GM18519 (cell line): ENCODE results near the gene APC.
A peak's percentile ranks its signal among the peaks of the same experiment; 100 is the strongest.
"Not testable (repeated sequence)": the region's sequence is repeated elsewhere in the genome, so short reads cannot be mapped to it uniquely, and the experiment has no call there.

Experiments used
- ATAC-seq: cut with Tn5 transposase; IDR thresholded peaks from one replicate; pipeline ENCODE4 v1.9.1; 2021; ENCODE audit warnings: mild to moderate bottlenecking, moderate library complexity; ENCODE audit not compliant: unreplicated experiment, low FRiP score

Gene APC

DNA sequence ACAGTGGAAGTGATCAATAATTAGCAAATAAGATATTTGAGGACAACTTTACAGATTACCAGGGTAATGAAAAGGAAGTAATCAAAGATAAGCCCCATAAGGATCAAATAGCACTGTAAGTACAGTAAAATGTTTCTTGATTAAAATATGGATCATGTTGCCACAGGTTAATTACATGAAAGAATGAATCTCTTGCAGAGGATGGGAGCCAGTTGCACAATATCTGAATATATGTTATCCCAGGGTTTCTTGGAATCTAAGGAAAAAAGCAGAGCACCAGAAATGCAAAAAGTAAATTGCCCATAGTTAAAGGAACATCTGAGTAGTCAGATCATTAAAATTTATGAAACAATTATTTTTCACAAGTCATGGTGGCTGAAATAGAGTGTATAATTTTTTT is 109.6 kb downstream of the APC start:
- ATAC-seq = no peak

DNA sequence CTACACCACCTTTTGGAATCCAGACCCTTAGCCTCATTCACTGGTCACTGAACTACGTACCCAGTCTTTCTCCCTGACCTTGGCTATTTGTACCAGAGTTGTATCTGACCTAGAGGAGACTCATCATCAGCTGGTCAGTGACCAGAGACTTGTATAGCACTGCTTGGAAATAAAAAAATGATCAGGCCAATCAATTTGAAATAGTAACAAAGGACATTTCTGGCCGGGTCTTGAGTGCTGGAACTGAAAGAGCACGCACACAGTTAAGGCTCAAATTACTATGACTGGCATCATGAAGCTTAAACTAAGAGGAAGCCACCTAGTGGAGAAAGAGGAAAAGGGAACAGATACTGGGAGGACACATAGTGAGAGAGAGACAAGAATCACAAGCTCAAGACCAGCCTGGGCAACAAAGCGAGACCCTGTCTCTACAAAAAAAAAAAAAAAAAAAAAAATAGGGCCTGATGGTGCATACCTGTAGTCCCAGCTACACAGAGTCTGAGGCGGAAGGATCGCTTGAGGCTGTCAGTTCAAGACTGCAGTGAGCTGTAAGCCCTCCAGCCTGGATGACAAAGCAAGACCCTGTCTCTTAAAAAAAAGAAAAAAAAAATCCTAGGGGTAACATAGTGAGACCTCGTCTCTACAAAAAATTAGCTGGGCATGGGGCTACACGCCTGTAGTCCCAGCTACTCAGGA is 110.6 kb downstream of the APC start:
- peak; percentile 99 for ATAC-seq

DNA sequence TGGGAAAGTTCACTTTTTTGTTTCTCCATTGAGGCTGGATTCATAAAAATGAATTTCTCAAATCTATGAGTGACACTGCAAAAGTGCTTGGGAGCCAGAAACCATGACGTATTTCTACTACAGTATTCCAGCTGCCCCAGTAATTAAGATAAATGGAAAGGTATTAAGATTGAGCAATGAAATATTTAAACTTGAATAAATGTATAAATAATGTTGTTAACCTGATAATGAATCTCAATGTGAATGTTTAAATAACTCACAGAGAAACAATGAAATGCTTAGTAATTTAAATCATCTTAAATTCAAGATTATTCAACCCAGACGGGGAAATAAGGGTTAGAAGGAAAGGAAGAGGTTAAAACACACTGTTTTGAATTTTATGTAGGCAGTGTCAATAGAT is 112.2 kb downstream of the APC start:
- no peak for ATAC-seq

DNA sequence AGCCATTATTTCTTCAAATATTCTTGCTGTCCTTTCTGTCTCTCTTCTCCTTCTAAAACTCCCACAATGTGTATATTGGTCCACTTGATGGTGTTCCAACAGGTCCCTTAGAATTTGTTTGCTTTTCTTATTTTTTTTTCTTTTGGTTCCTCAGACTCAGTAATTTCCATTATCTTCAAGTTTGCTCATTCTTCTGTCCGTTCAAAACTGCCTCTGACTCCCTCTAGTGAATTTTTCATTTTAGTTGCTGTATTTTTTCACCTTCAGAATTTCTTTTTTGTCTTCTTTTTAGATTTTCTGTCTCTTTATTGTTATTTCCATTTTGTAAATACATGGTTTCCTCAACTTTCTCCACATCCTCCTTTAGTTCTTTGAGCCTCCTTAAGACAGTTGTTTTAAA is 117.0 kb downstream of the APC start:
- no peak for ATAC-seq

DNA sequence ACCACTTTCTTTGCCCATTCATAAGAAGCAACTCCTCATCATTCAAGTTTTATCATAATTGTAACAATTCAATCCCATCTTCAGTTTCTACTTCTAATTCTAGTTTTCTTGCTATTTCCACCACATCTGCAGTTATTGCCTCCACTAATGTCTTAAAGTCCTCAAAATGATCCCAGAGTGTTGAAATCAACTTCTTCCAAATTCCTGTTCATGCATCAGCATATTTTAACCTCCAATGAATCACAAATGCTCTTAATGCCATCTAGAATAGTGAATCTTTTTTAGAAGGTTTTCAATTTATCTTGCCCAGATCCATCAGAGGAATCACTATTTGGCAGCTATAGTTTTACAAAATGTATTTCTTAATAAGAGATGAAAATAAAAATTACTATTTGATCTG is 120.2 kb downstream of the APC start:
- ATAC-seq = no peak

DNA sequence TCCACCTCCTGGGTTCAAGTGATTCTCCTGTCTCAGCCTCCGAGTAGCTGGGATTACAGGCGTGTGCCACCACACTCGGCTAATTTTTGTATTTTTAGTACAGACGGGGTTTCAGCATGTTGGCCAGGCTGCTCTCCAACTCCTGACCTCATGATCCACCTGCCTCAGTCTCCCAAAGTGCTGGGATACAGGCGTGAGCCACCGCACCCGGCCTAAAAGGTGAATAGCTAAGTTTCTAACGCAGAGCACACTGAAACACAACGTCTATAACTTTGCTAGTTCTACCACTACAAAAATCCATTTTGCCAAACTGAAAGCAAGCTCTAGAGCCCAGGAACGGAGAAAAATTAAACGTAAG is 122.9 kb downstream of the APC start:
- ATAC-seq = not testable (repeated sequence)

DNA sequence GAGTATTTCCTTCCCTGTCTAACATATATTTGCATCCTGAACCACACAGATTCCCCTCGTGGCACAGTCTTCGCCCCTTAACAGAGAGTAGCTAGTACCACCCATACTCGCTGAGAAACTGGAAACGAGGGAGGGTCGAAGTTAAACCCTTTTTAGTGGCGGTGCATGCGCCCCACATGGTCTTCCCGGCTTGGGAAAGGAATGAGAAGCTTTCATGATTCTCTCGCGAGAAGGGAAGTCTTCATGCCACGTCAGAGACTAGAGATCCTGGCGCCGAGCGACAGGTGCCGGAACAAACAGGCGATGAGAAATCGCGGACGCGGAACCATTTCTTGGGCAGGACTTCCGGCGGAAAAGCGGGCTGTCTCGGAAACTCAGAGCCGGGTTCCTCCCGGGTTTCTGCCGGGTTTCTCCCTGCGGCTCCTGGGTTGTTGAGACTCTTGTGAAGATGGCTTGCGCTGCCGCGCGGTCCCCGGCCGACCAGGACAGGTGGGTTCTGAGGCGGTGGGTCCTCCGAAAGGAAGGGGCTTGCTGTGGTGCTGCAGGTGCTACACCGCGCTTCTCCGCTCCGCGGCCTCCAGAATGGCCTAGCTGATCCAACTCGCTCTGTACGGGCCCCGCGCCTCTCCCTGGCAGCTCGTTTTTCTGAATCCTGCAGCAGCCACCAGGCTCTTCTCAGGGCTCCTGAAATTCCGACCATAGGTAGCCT is 123.4 kb downstream of the APC start, which contains the start of gene SRP19:
TSS of gene SRP19 (plus strand) at position 359 of the 709 bp plus-strand sequence. CDS start at position 449, 90 bp downstream.
- ATAC-seq = peak; percentile 96

DNA sequence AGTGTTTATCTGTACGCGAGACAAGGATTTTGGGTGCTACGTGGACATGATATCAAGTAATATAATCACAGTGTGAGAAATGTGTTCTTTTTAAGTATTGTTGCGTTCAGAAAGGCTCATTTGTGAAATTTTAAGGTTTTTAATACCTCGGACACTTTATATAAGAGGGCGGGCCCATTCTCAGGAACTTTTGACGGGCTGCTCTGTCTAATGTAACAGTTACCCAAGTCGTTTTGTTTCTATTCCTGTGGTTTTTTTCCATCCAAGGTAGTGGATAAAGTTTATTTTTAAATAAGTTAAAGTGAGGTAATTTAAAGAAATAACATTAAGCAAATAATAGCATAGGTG is 123.9 kb downstream of the APC start:
- no peak for ATAC-seq

DNA sequence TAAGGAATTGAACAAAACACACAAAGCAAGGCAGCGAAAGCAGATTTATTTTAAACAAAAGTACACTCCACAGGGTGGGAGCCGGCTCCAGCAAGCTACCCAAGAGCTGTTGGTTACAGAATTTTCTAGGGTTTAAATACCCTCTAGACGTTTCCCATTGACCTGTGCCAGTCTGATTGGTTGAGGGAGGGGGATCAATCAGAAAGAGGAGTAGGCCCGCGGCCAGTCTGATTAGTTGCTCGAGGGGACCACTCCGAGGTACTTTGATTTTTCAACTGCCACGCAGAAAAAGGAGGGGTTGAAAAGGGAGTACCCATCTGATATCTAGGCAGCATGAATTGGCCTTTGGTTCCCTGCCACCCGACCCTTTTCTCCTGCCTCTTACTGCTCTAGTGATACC is 124.4 kb downstream of the APC start:
- no peak for ATAC-seq

DNA sequence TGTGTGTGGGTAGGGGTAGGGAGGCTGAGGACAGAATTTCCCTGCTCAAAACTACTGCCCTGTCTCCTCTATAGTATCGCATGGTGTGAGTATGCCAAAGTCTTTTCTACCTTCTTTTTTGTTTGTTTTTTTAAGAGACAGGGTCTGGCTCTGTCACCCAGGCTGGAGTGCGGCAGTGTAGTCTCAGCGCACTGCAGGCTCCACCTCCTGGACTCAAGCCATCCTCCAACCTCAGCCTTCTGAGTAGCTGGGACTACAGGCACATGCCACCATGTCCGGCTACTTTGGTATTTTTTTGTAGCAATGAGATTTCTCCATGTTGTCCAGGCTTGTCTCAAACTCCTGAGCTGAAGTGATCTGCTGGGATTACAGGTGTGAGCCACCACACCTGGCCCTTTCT is 125.9 kb downstream of the APC start:
- no peak for ATAC-seq

DNA sequence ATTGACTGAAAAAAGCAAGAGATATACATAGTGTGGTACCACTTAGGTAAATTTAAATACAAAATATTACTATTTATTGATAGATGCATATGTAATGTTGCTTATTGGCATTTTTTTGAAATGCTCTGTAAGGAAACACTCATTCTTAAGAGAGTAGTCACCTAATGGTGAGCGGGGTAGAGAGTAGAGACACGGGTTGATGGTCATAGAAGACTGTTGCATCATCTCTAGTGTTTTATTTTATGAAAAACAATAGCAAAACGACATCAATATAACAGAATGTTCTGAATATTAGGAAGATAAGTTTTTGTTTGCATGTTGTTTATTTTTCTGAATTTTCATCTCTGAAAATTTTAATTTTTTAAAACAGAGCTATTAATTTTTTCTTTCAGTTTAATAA is 127.4 kb downstream of the APC start:
- ATAC-seq = no peak

DNA sequence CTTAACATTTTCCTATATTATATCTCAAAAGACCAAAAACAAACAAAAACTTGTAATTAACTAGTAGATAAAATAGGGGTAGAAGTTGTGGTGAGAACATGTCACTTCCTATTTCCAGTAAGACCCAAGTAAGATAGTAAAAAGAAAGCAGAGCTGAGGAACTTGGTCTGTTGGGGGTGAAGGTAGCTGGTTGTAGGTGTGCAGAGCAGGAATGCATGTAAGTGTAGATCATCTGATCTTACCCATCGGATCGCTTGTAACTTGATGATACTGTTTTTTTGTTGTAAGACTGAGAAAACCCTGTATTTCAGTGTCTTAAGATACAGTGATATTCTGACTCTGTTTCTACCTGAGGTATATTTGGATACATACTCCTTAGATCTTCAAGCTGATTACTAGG is 129.1 kb downstream of the APC start:
- no peak for ATAC-seq

DNA sequence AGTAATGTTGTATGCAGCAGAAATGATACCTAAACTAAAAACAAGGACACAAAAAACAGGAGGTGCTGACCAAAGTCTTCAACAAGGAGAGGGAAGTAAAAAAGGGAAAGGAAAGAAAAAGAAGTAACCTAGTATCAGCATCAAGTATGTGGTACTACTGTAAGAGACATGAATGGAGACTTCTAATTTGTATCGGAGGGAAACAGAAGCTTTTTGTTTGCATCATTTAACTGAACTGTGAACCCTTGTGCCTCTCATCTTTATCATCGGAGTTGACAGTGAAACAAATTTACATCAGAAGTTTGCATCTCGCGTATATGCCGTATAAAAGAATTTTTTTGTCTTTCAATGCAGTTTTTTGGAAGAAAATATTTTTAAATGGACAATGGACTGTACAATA is 129.7 kb downstream of the APC start:
- ATAC-seq = no peak

DNA sequence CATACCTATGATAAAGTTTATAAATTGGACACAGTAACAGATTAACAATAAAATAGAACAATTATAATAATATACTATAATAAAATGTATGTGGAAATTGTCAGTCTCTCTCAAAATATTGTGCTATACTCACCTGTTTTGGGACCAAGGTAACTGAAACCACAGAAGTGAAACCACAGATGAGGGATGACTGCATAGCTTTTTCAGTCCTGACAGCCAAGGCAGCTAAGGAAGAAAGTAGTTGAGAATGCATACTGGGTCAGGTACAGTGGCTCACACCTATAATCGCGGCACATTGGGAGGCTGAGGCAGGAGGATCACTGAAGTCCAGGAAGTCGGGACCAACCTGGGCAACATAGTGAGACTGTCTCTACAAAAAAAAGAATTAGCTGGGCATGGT is 132.3 kb downstream of the APC start:
- peak; percentile 77 for ATAC-seq

DNA sequence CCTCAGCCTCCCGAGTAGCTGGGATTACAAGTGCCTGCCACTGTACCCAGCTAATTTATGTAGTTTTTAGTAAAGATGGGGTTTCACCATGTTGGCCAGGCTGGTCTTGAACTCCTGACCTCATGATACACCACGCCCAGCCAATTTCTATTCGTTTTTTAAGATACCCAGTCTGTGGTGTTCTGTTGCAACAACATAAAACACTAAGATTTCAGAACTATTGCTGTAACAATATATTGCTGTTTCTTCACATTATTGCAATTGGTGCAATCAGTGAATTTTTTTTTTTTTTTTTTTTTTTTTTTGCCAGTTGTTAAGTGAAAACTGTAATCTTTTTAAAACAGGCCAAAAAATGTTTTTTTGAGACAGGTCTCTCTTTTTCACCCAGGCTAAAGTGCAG is 133.3 kb downstream of the APC start:
- no peak for ATAC-seq

DNA sequence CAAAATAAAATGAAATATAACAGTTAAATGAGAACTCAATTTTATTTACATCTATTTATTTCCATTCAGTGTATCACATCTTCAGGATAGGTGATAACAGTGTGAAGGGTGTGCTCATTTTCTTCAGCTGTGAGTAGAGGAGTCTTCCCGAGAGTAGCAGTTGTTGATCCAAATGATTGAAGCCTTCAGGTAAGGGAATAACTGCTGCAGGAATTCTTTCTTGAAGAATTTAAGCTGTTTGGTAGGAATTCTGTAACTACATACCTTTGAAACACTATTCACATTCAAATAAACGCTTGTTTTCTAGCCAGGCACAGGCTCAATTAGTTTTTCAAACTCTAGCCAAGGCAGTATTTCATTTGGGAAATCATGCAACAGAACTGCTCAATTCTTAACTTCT is 138.7 kb downstream of the APC start:
- ATAC-seq = no peak

DNA sequence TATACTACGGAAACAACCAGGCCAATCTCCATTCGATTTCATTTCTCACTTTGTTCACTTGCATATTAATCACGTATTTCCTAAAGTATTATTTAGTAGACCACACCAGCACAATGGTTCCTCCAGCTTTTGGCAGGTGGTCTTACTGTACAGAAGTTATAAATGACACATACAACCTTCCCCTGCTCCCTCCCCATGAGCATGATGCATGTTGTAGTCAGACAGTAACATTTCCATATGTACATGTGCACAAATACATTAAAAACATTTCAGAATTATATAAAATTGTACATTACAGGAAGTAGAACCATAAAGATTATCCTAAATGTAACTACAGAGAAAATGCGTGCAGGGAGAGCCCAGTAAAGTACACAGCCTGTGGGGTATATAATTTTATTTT is 140.4 kb downstream of the APC start:
- no peak for ATAC-seq

DNA sequence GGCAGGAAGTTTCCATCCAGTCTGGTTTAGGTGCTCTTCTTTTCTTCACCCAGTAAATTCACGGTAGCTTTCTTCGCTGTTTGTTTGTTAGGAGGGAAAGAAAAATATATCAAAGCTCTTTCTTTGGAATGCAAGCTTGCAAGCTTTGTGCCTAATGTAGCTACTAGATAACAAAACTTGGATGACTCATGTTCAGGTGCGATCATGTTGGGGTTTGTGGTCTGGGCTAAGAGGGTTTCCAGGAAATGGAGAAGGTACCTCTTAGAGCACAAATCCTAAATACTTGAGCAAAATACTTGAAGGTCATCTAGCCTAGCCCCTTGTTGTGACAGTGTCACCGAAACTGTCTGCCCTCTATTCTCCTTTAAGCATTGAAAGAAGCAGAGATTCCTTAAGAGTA is 141.1 kb downstream of the APC start:
- no peak for ATAC-seq

DNA sequence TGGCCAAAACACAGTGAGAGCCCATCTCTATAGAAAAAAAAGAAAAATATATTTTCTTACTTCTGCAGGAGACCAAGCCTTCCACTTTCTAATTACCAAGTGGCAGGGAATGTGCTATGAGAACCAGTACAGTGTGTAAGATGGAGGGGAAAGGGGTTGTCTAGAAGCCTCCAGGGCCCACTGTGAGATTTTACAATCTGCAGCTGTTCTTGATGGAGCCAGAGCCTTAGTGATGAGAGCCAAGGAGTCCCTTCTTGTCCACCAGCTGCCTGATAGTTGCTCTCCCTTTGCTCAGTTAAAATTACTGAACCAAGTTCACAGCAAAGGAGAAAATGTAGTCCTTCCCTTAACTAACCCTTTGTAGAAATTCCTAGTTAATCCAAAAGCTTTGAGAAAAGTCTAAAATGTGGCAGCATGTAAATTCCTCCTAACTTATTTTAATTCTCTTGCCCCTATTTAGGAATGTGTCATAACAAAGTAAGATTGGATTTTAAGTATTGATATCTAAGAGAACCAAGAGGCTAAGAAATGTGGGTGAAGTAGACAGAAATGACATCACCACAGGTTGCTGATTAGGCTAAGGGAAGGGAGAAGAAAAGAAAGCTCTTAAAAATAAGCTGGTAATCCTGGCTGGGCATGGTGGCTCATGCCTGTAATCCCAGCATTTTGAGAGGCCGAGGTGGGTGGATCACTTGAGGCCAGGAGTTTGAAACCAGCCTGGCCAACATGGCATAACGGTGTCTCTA is 142.7 kb downstream of the APC start:
- no peak for ATAC-seq

DNA sequence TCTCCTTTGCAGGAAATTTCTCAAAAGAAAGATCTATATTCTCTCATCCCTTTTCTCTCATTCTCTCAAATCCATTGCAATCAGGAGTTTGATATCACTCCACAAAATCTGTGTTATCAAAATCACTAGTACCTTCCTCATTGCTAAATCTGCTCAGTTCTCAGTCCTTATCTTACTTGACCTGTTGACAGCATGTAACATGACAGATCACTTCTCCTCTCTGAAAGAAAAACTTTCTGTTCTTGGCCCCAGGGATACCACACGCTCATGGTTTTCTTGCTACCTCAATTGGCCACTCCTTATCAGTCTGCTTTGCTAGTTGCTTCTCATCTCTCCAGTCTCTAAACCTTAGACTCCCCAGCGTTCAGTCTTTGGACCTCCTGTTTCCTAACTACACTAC is 145.5 kb downstream of the APC start:
- ATAC-seq = no peak

DNA sequence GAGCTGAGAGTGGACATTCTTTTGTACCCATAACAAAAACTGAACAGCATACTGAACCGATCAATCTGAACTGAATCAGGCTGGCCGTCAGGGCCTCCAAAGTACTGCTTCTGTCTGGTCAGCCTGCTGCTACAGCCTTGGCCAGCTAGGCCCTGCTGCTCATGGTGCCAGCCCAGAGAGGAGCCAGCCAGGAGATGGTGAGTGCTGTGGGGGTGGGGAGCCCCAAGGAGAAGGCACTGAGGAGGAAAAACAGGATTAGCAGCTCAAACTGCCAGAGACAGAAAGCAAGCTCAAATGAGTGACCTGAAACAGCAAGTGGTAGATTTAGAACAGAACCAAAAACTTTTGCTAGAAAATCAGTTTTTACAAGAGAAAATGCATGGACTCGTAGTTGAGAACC is 147.3 kb downstream of the APC start:
- no peak for ATAC-seq

DNA sequence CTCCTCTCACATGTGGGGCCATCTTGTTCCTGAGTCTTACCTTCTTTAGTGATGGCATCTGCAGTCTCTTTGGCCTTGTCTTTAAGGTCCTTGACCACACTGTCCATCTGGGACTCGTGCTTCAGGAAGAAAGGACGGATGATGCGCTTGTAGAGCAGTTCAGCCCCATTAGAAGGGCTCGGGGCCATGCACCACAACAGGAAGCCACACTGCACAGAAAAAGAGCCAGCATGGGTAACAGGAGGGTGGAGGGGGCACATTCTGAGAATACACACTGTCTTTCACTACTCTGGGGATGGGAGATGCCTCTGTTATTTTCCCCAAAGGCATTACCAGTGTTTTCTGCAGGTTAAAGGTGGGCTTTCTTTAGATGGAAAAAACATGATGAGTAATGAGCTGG is 149.3 kb downstream of the APC start:
- ATAC-seq = no peak
